ENCODE results near the gene LCLAT1.

DNA sequence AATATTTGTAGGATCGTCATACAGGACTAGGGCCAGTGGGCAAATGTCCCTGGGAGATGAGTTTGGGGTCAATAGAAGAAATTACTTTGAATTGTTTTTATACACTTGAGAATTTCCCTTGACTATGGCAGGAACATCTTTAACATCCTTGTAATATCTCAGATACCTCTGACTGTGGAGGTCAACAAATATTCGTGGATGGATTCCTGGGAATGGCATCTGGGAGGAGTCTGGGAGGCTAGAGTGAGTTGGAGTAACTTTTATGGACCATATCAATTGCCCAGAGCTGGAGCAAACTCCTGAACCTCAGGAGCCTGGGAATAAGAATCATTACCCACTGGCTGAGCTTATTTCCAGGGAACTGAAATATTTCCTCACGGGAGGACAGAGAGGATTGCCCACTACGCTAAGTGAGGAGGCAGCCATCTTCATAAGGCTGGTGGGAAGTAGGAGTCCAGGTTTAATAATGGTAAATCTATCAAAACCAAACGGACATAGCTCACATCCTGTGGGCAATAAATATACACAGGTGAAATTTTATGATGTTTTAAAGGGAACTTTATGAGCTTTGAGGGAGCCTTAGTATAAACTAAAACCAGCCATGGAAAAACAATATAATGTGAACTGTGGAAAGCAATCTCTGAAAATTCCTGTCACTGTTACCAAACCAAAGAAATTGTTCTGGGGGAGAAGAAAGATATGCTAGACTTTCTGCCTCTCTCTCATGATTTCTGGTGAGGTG lies 44.4 kb upstream of the LCLAT1 start:
- TF ChIP-seq CTCF (IDR thresholded peaks at IDR 0.05) (no peak), POLR2AphosphoS5 (IDR thresholded peaks at IDR 0.05) (no peak)
